Neural crest cell (in vitro differentiated cells): Measurements from ENCODE around the gene CEP104. TPM values are rescaled to one million over a fixed set of nuclear protein-coding genes. Genes with fewer than 3 reads are reported as not detected.

Source experiments
- DNase-seq: peaks from one replicate; pipeline ENCODE4 v3.0.0; 2021; ENCODE audit warnings: low read depth, mixed read lengths, low spot score
- H3K27ac Mint-ChIP-seq: one replicate; pipeline ENCODE4 v1.8.0; 2021; ENCODE audit warnings: mild to moderate bottlenecking, mixed read lengths; ENCODE audit not compliant: unreplicated experiment
- H3K27me3 Mint-ChIP-seq: 2 replicates; pipeline ENCODE4 v1.8.0; 2021; ENCODE audit warnings: low read depth, mild to moderate bottlenecking, mixed read lengths
- H3K36me3 Mint-ChIP-seq: 2 replicates; pipeline ENCODE4 v1.8.0; 2021; ENCODE audit warnings: low read depth, mild to moderate bottlenecking, mixed read lengths
- H3K4me1 Mint-ChIP-seq: 2 replicates; pipeline ENCODE4 v1.8.0; 2021; ENCODE audit warnings: mixed read lengths
- H3K4me3 Mint-ChIP-seq: one replicate; pipeline ENCODE4 v1.8.0; 2021; ENCODE audit warnings: mild to moderate bottlenecking, mixed read lengths
- H3K9me3 Mint-ChIP-seq: 2 replicates; pipeline ENCODE4 v1.8.0; 2021; ENCODE audit warnings: mixed read lengths
- total RNA-seq: library from RNA; stranded (reverse); gene quantifications from 2 replicates; pipeline ENCODE4 v1.2.1, GENCODE V29; 2021
- TF ChIP-seq, protein P1 (sequence below): fragments of 200-600 bp; sonication (generic); conservative IDR thresholded peaks from 2 replicates; pipeline ENCODE4 v1.5.0; 2021; ENCODE audit warnings: antibody characterized with exemption, mild to moderate bottlenecking

CEP104 gene
- total RNA-seq, 1 donor from 2014 or later, result 36.2 TPM

DNA sequence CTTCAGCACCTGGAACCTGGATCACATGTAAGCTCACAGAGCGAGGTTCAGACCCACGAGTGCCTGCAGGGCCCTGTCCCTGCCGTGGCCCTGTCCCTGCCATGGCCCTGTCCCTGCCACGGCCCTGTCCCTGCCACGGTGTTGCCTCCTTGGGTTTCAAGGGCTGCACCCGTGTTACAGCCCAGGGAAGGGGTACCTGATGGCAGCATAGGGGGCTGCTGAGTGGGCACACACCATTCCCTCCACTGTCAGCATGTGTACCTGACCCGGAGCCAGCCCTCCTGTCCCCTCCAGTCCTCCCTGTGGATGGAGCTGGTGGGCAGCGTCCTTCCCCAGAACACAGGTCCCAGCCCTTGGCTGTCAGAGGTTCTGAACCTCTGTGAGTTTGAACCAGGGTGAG lies 15.5 kb upstream of the CEP104 start:
- no peak for DNase-seq
- TF ChIP-seq, protein P1, sequence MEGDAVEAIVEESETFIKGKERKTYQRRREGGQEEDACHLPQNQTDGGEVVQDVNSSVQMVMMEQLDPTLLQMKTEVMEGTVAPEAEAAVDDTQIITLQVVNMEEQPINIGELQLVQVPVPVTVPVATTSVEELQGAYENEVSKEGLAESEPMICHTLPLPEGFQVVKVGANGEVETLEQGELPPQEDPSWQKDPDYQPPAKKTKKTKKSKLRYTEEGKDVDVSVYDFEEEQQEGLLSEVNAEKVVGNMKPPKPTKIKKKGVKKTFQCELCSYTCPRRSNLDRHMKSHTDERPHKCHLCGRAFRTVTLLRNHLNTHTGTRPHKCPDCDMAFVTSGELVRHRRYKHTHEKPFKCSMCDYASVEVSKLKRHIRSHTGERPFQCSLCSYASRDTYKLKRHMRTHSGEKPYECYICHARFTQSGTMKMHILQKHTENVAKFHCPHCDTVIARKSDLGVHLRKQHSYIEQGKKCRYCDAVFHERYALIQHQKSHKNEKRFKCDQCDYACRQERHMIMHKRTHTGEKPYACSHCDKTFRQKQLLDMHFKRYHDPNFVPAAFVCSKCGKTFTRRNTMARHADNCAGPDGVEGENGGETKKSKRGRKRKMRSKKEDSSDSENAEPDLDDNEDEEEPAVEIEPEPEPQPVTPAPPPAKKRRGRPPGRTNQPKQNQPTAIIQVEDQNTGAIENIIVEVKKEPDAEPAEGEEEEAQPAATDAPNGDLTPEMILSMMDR, result no peak
- Mint-ChIP-seq H3K4me3 (no peak overlapping the region), H3K4me1 (no peaks in the 10 kb centered on the region), H3K9me3 (no peaks in the 10 kb centered on the region), H3K27me3 (no peaks in the 10 kb centered on the region), H3K27ac (no peak overlapping the region), H3K36me3 (peaks cover 16% of the 10 kb centered on the region)

DNA sequence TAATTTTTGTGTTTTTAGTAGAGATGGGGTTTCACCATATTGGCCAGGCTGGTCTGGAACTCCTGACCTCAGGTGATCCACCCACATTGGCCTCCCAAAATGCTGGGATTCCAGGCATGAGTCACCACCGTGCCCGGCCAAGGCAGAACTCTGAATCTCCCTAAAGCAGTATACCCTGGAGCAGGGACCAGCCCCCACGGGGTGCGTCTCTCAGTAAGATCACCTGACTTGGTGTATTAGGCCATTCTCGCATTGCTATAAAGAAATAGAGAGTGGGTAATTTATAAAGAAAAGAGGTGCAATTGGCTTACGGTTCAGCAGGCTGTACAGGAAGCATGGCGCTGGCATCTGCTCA lies 14.4 kb upstream of the CEP104 start:
- Mint-ChIP-seq H3K27me3 (no peaks in the 10 kb centered on the region), H3K4me1 (no peaks in the 10 kb centered on the region), H3K27ac (no peak overlapping the region), H3K4me3 (no peak overlapping the region), H3K36me3 (peaks cover 21% of the 10 kb centered on the region), H3K9me3 (no peaks in the 10 kb centered on the region)
- DNase-seq, result no peak
- TF ChIP-seq, protein P1, result no peak

DNA sequence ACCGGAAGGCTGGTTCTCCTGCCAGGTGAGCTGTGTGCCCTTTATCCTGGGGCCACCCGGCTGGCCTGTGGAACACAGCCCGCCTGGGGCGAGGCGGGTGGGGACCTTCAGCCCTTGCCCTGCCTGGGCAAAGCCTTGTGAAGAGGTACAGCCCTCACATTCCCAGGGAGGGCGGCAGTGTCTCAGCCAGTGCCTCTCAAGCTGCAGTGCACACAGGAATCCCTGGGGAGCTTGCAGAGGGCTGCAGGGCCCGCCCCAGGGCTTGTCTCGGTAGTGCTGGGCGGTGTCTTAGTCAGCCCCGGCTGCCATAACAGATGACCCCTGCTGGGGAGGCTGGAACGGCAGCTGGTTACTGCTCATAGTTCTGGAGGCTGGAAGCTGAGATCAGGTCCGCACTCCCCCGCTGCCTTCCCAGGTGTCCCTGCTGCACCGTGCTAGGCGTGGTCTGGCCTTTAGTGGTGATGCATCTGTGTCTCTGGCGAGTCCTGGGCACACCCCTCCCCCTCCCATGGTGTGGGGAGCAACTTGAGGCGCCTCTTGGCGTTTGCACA lies 12.8 kb upstream of the CEP104 start:
- Mint-ChIP-seq H3K27me3 (no peaks in the 10 kb centered on the region), H3K36me3 (peaks cover 17% of the 10 kb centered on the region), H3K4me1 (no peaks in the 10 kb centered on the region), H3K4me3 (no peak overlapping the region), H3K27ac (no peak overlapping the region), H3K9me3 (no peaks in the 10 kb centered on the region)
- DNase-seq, result no peak
- TF ChIP-seq, protein P1, result no peak

GRCh38 chr1:3868464-3869006 lies 11.5 kb upstream of the CEP104 start:
- TF ChIP-seq, protein P1, result no peak
- no peak overlapping the region for H3K27ac Mint-ChIP-seq
- no peak for DNase-seq
- H3K4me1 Mint-ChIP-seq, result no peaks in the 10 kb centered on the region
- no peaks in the 10 kb centered on the region for H3K27me3 Mint-ChIP-seq
- H3K9me3 Mint-ChIP-seq, result no peaks in the 10 kb centered on the region
- H3K36me3 Mint-ChIP-seq, result peaks cover 14% of the 10 kb centered on the region
- H3K4me3 Mint-ChIP-seq, result no peak overlapping the region

GRCh38 chr1:3865606-3866160 lies 8.7 kb upstream of the CEP104 start:
- Mint-ChIP-seq H3K9me3 (no peaks in the 10 kb centered on the region), H3K27ac (no peak overlapping the region), H3K4me1 (no peaks in the 10 kb centered on the region), H3K4me3 (no peak overlapping the region), H3K36me3 (peaks cover 12% of the 10 kb centered on the region), H3K27me3 (no peaks in the 10 kb centered on the region)
- TF ChIP-seq, protein P1, result no peak
- no peak for DNase-seq
